CD1c-positive myeloid dendritic cell (primary cell): Measurements from ENCODE around the gene VAC14.
"Not testable (repeated sequence)": the region's sequence is repeated elsewhere in the genome, so short reads cannot be mapped to it uniquely, and the experiment has no call there.

Experiments used
- DNase-seq: peaks from one replicate; pipeline ENCODE4 v3.0.0-alpha.2; 2016; ENCODE audit errors: extremely low spot score

VAC14 gene

GRCh38 chr16:70646260-70647241 lies 154.4 kb downstream of the VAC14 start, which contains the start of gene IL34:
Gene IL34, plus strand, starts transcription at chr16:70646559. Its CDS starts 389 bp downstream, at chr16:70646948.
- DNase-seq = no peak

GRCh38 chr16:70644763-70645597 lies 156.0 kb downstream of the VAC14 start:
- DNase-seq = no peak

GRCh38 chr16:70643264-70643663 lies 157.7 kb downstream of the VAC14 start:
- not testable (repeated sequence) for DNase-seq

- no peak for DNase-seq
These were observed 158.3 kb downstream of the VAC14 start for GRCh38 chr16:70642633-70643032.

GRCh38 chr16:70638814-70639792 lies 161.9 kb downstream of the VAC14 start:
- no peak for DNase-seq
